ENCODE results near the gene CD101. TPM values are rescaled to one million over a fixed set of nuclear protein-coding genes. Genes with fewer than 3 reads are reported as not detected.

The CD101 gene
- total and polyA plus RNA-seq, 12 donors: 0.30 to 2.3 (median 1.1) TPM

- intact Hi-C loops (cut with DNase I): no loop called here
- DNase-seq (no peak), ATAC-seq (no peak)
- Histone ChIP-seq H3K4me3 (no peak overlapping the region), H3K27me3 (no peaks in the 10 kb centered on the region), H3K36me3 (no peaks in the 10 kb centered on the region), H3K27ac (peak overlapping the region in 2 of 10 donors; percentile 50 to 65), H3K4me1 (peaks cover 0 to 13% (median 0%) of the 10 kb centered on the region in 9 donors), H3K9me3 (no peaks in the 10 kb centered on the region)
- no peak for TF ChIP-seq CTCF (IDR thresholded peaks at IDR 0.05)
- 81 to 83% methylated on average over 4 of the region's 4 CpGs for WGBS, 2 donors
Measured at GRCh38 chr1:117017062-117017461, 15.5 kb downstream of the CD101 start.

- no peaks in the 10 kb centered on the region for H3K9me3 ChIP-seq
- H3K36me3 ChIP-seq: no peaks in the 10 kb centered on the region
- DNase-seq: peak in 1 of 2 donors; percentile 49
- peaks cover 0 to 13% (median 0%) of the 10 kb centered on the region in 9 donors for H3K4me1 ChIP-seq
- ATAC-seq: peak in 7 of 8 donors; percentile 58 to 94 (median 86)
- no peak overlapping the region for H3K4me3 ChIP-seq
- intact Hi-C loops (cut with DNase I): no loop called here
- peak overlapping the region in 4 of 10 donors; percentile 8 to 65 (median 38) for H3K27ac ChIP-seq
- WGBS, 2 donors: 45 to 61% methylated on average over 3 of the region's 3 CpGs
- no peaks in the 10 kb centered on the region for H3K27me3 ChIP-seq
- no peak for TF ChIP-seq CTCF (IDR thresholded peaks at IDR 0.05)
Measured at GRCh38 chr1:117017648-117018047, 16.1 kb downstream of the CD101 start.

GRCh38 chr1:117020526-117021156, 19.1 kb downstream of the CD101 start:
- no peak for TF ChIP-seq CTCF (IDR thresholded peaks at IDR 0.05)
- DNase-seq: no peak
- Histone ChIP-seq H3K27me3 (no peaks in the 10 kb centered on the region), H3K9me3 (no peaks in the 10 kb centered on the region), H3K4me3 (no peak overlapping the region), H3K27ac (no peak overlapping the region), H3K36me3 (no peaks in the 10 kb centered on the region), H3K4me1 (peaks cover 0 to 13% (median 0%) of the 10 kb centered on the region in 9 donors)
- no peak for ATAC-seq
- intact Hi-C loops (cut with DNase I): no loop called here
- WGBS, 2 donors: 30 to 36% methylated on average over 1 of the region's 1 CpG

- ATAC-seq (no peak), DNase-seq (no peak)
- H3K27me3 ChIP-seq: no peaks in the 10 kb centered on the region
- intact Hi-C loops (cut with DNase I): no loop called here
- TF ChIP-seq CTCF (IDR thresholded peaks at IDR 0.05): no peak
- WGBS, 2 donors: 60 to 77% methylated on average over 3 of the region's 3 CpGs
- H3K36me3 ChIP-seq: no peaks in the 10 kb centered on the region
- peaks cover 0 to 21% (median 7%) of the 10 kb centered on the region in 9 donors for H3K4me1 ChIP-seq
- H3K4me3 ChIP-seq: no peak overlapping the region
- H3K9me3 ChIP-seq: no peaks in the 10 kb centered on the region
- no peak overlapping the region for H3K27ac ChIP-seq
Measured at GRCh38 chr1:117022114-117022513, 20.6 kb downstream of the CD101 start.

Data from heart right ventricle (tissue), 16 donors.